Activated naive CD4-positive, alpha-beta T cell treated with anti-CD3 and anti-CD28 coated beads, Interleukin-2, amount 50 U/mL, for 72 hours (primary cell): ENCODE results near the gene SMPD3. TPM values are rescaled to one million over a fixed set of nuclear protein-coding genes. Genes with fewer than 3 reads are reported as not detected.

Experiments used
- ATAC-seq, 2 donors: fragments of 150-1000 bp; cut with Tn5 transposase; 2 replicates each; pipeline ENCODE4 v1.10.0; 2021; ENCODE audit warnings: mild to moderate bottlenecking in 2 of 2, moderate library complexity in 2 of 2
- DNase-seq, 2 donors: peaks; one replicate each; pipeline ENCODE4 v3.0.0; 2021 to 2022; ENCODE audit warnings: low spot score in 2 of 2
- H3K27ac Mint-ChIP-seq, 2 donors: one replicate each; pipeline ENCODE4 v1.8.0; 2022; ENCODE audit warnings: mild to moderate bottlenecking in 2 of 2, mixed read lengths in 2 of 2
- H3K36me3 Mint-ChIP-seq, 2 donors: one replicate each; pipeline ENCODE4 v1.8.0; 2022; ENCODE audit warnings: mixed read lengths in 2 of 2
- H3K9me3 Mint-ChIP-seq, 2 donors: one replicate each; pipeline ENCODE4 v1.8.0; 2022; ENCODE audit warnings: mixed read lengths in 2 of 2
- total RNA-seq, 2 donors: library from RNA; stranded (reverse); gene quantifications; one replicate each; pipeline ENCODE4 v1.2.3, GENCODE V29; 2022

SMPD3 gene
- total RNA-seq, 2 donors from 2014 or later: 0.12 to 1.0 TPM

GRCh38 chr16:68372381-68372720 is 76.0 kb downstream of the SMPD3 start:
- ATAC-seq (no peak), DNase-seq (no peak)
- no peaks in the 10 kb centered on the region for H3K9me3 Mint-ChIP-seq
- H3K36me3 Mint-ChIP-seq: no peaks in the 10 kb centered on the region
- no peak overlapping the region for H3K27ac Mint-ChIP-seq

- no peaks in the 10 kb centered on the region for H3K36me3 Mint-ChIP-seq
- DNase-seq (no peak), ATAC-seq (no peak)
- H3K9me3 Mint-ChIP-seq: no peaks in the 10 kb centered on the region
- H3K27ac Mint-ChIP-seq: no peak overlapping the region
Observed at GRCh38 chr16:68371706-68372380, 76.5 kb downstream of the SMPD3 start.

- no peak for ATAC-seq
- no peak for DNase-seq
- H3K9me3 Mint-ChIP-seq: no peaks in the 10 kb centered on the region
Observed at GRCh38 chr16:68371276-68371651, 77.0 kb downstream of the SMPD3 start.

GRCh38 chr16:68370581-68371275 is 77.6 kb downstream of the SMPD3 start:
- H3K9me3 Mint-ChIP-seq: no peaks in the 10 kb centered on the region
- ATAC-seq: no peak
- H3K36me3 Mint-ChIP-seq: no peaks in the 10 kb centered on the region
- DNase-seq: no peak
- no peak overlapping the region for H3K27ac Mint-ChIP-seq

More at GRCh38 chr16:68371276-68371651, 77.0 kb downstream of the SMPD3 start:
- Mint-ChIP-seq H3K36me3 (no peaks in the 10 kb centered on the region), H3K27ac (no peak overlapping the region)

GRCh38 chr16:68369697-68370580 is 78.4 kb downstream of the SMPD3 start:
- peak; percentile 51 to 85 for ATAC-seq
- Mint-ChIP-seq H3K27ac (peak overlapping the region in 1 of 2 donors; percentile 73), H3K36me3 (no peaks in the 10 kb centered on the region), H3K9me3 (no peaks in the 10 kb centered on the region)
- peak in 1 of 2 donors; percentile 79 for DNase-seq

- ATAC-seq: peak in 1 of 2 donors; percentile 70
- no peaks in the 10 kb centered on the region for H3K36me3 Mint-ChIP-seq
- H3K9me3 Mint-ChIP-seq: no peaks in the 10 kb centered on the region
- DNase-seq: no peak
- peak overlapping the region in 1 of 2 donors; percentile 73 for H3K27ac Mint-ChIP-seq
Observed at GRCh38 chr16:68369168-68369567, 79.1 kb downstream of the SMPD3 start.

GRCh38 chr16:68368301-68368888 is 79.9 kb downstream of the SMPD3 start:
- Mint-ChIP-seq H3K36me3 (no peaks in the 10 kb centered on the region), H3K27ac (peak overlapping the region in 1 of 2 donors; percentile 73)
- peak; percentile 10 to 19 for ATAC-seq

GRCh38 chr16:68367891-68368290 is 80.4 kb downstream of the SMPD3 start:
- no peaks in the 10 kb centered on the region for H3K9me3 Mint-ChIP-seq
- H3K27ac Mint-ChIP-seq: no peak overlapping the region
- DNase-seq: no peak
- H3K36me3 Mint-ChIP-seq: no peaks in the 10 kb centered on the region
- ATAC-seq: no peak

More at GRCh38 chr16:68368301-68368888, 79.9 kb downstream of the SMPD3 start:
- DNase-seq: no peak
- no peaks in the 10 kb centered on the region for H3K9me3 Mint-ChIP-seq

- no peaks in the 10 kb centered on the region for H3K36me3 Mint-ChIP-seq
- ATAC-seq (peak in 1 of 2 donors; percentile 4), DNase-seq (no peak)
- H3K27ac Mint-ChIP-seq: no peak overlapping the region
- no peaks in the 10 kb centered on the region for H3K9me3 Mint-ChIP-seq
Observed at GRCh38 chr16:68367440-68367839, 80.9 kb downstream of the SMPD3 start.

GRCh38 chr16:68367030-68367429 is 81.3 kb downstream of the SMPD3 start:
- Mint-ChIP-seq H3K9me3 (no peaks in the 10 kb centered on the region), H3K36me3 (no peaks in the 10 kb centered on the region), H3K27ac (no peak overlapping the region)
- ATAC-seq (peak in 1 of 2 donors; percentile 60), DNase-seq (peak in 1 of 2 donors; percentile 68)

GRCh38 chr16:68366062-68366461 is 82.2 kb downstream of the SMPD3 start:
- Mint-ChIP-seq H3K36me3 (no peaks in the 10 kb centered on the region), H3K9me3 (no peaks in the 10 kb centered on the region), H3K27ac (peak overlapping the region in 1 of 2 donors; percentile 31)
- no peak for DNase-seq
- ATAC-seq: no peak

- no peaks in the 10 kb centered on the region for H3K36me3 Mint-ChIP-seq
- H3K9me3 Mint-ChIP-seq: no peaks in the 10 kb centered on the region
- ATAC-seq: no peak
- H3K27ac Mint-ChIP-seq: no peak overlapping the region
- no peak for DNase-seq
Observed at GRCh38 chr16:68365167-68365817, 83.0 kb downstream of the SMPD3 start.

GRCh38 chr16:68364561-68364998 is 83.7 kb downstream of the SMPD3 start:
- ATAC-seq (no peak), DNase-seq (no peak)
- Mint-ChIP-seq H3K27ac (no peak overlapping the region), H3K9me3 (no peaks in the 10 kb centered on the region), H3K36me3 (no peaks in the 10 kb centered on the region)

GRCh38 chr16:68363658-68364521 is 84.4 kb downstream of the SMPD3 start:
- ATAC-seq (no peak), DNase-seq (no peak)
- no peak overlapping the region for H3K27ac Mint-ChIP-seq
- H3K9me3 Mint-ChIP-seq: no peaks in the 10 kb centered on the region
- H3K36me3 Mint-ChIP-seq: no peaks in the 10 kb centered on the region

- no peak overlapping the region for H3K27ac Mint-ChIP-seq
- H3K9me3 Mint-ChIP-seq: no peaks in the 10 kb centered on the region
- ATAC-seq: no peak
- no peak for DNase-seq
- peaks cover 2 to 3% of the 10 kb centered on the region in 2 donors for H3K36me3 Mint-ChIP-seq
Observed at GRCh38 chr16:68362947-68363657, 85.2 kb downstream of the SMPD3 start.
